ENCODE results near the gene SLC15A3.

The SLC15A3 gene

GRCh38 chr11:60955571-60955970 is 3.6 kb upstream of the SLC15A3 start (continued):
- TF ChIP-seq ATF2 (tag by site-specific recombination; IDR thresholded peaks at IDR 0.05; ENCODE audit: low read depth): no peak
- no peak for TF ChIP-seq ZNF76 (tag by site-specific recombination; IDR thresholded peaks at IDR 0.05; ENCODE audit: borderline replicate concordance, low read depth)
- TF ChIP-seq ZNF660 (tag by site-specific recombination; IDR thresholded peaks at IDR 0.05): no peak
- TF ChIP-seq ZBTB20 (tag by site-specific recombination; IDR thresholded peaks at IDR 0.05): no peak
- TF ChIP-seq AEBP2 (tag by site-specific recombination; IDR thresholded peaks at IDR 0.05; ENCODE audit: borderline replicate concordance): no peak
- no peak for TF ChIP-seq ZNF558 (tag by site-specific recombination; IDR thresholded peaks at IDR 0.05)
- TF ChIP-seq ZBTB21 (tag by site-specific recombination; IDR thresholded peaks at IDR 0.05): no peak
- no peak for TF ChIP-seq ZSCAN18 (tag by site-specific recombination; IDR thresholded peaks at IDR 0.05)
- no peak for TF ChIP-seq ZFP41 (tag by site-specific recombination; IDR thresholded peaks at IDR 0.05; ENCODE audit: borderline replicate concordance)
- TF ChIP-seq ZNF639 (tag by site-specific recombination; IDR thresholded peaks at IDR 0.05): no peak
- no peak for TF ChIP-seq ZNF623 (tag by site-specific recombination; IDR thresholded peaks at IDR 0.05)
- TF ChIP-seq PRDM1 (tag by site-specific recombination; IDR thresholded peaks at IDR 0.05): no peak
- TF ChIP-seq GLI2 (tag by site-specific recombination; IDR thresholded peaks at IDR 0.05; ENCODE audit: borderline replicate concordance, low read depth): no peak

GRCh38 chr11:60954421-60954820 is 2.4 kb upstream of the SLC15A3 start:
- Histone ChIP-seq H3K9me3 (ENCODE audit: control insufficient read depth, insufficient read depth, low read depth, low read length) (no peaks in the 10 kb centered on the region), H3K36me3 (ENCODE audit: control insufficient read depth in 2 of 2, insufficient read depth in 1 of 2, low read length in 2 of 2) (no peaks in the 10 kb centered on the region), H3K4me3 (ENCODE audit: low read depth, low read length) (no peak overlapping the region), H3K27ac (ENCODE audit: extremely low read depth, low read depth, low read length) (no peak overlapping the region), H3K4me1 (ENCODE audit: control insufficient read depth, insufficient read depth, low read length) (no peaks in the 10 kb centered on the region)
- ChIA-PET POLR2A (interaction anchor here (0.7 kb wide), 1 partner anchor 16 kb away, joined by 3 read pairs; no protein-coding TSS in a partner anchor), CTCF (interaction anchor here (0.6 to 1.4 kb wide), 4 partner anchors 9 to 22 kb away, joined by 4 to 5 read pairs (median 5); no protein-coding TSS in a partner anchor)
- no peak for TF ChIP-seq ZBTB1 (tag by site-specific recombination; IDR thresholded peaks at IDR 0.05)
- TF ChIP-seq ZNF792 (tag by site-specific recombination; IDR thresholded peaks at IDR 0.05): no peak
- TF ChIP-seq PRDM4 (tag by site-specific recombination; IDR thresholded peaks at IDR 0.05): no peak
- TF ChIP-seq ZSCAN4 (tag by site-specific recombination; IDR thresholded peaks at IDR 0.05): no peak

All from HEK293 (cell line).